Gastrocnemius medialis (tissue), 4 donors: ENCODE results near the gene YOD1. TPM values are rescaled to one million over a fixed set of nuclear protein-coding genes. Genes with fewer than 3 reads are reported as not detected.
"Not testable (repeated sequence)": the region's sequence is repeated elsewhere in the genome, so short reads cannot be mapped to it uniquely, and the experiment has no call there.

Experiments used
- ATAC-seq, 2 donors: fragments of 150-250 bp; one replicate each; pipeline ENCODE4 v1.9.1; 2016
- DNase-seq, 2 donors: peaks; one replicate each; pipeline ENCODE4 v3.0.0-alpha.2; 2019
- H3K27ac ChIP-seq, 4 donors: fragments of 200-600 bp; sonication (generic); 1 replicate in 1 of 4; 2 replicates in 3 of 4; pipeline ENCODE4 v1.5.1; 2016 to 2018; ENCODE audit warnings: mild to moderate bottlenecking in 2 of 4, moderate library complexity in 1 of 4
- H3K27me3 ChIP-seq, 3 donors: fragments of 200-600 bp; sonication (generic) in 2 of 3; 1 replicate in 1 of 3; 2 replicates in 2 of 3; pipeline versions ENCODE4 v1.5.1 to v1.6.0; 2016 to 2019; ENCODE audit warnings: mild to moderate bottlenecking in 1 of 3, moderate library complexity in 1 of 3
- H3K36me3 ChIP-seq, 2 donors: fragments of 200-600 bp; sonication (generic) in 1 of 2; one replicate each; pipeline ENCODE4 v1.5.1; 2017 to 2018
- H3K4me1 ChIP-seq, 2 donors: fragments of 200-600 bp; sonication (generic) in 1 of 2; one replicate each; pipeline ENCODE4 v1.5.1; 2016 to 2017; ENCODE audit warnings: mild to moderate bottlenecking in 2 of 2
- H3K4me3 ChIP-seq, 4 donors: fragments of 200-600 bp; sonication (generic) in 3 of 4; 1 replicate in 1 of 4; 2 replicates in 3 of 4; pipeline ENCODE4 v1.5.1; 2016 to 2019; ENCODE audit warnings: mild to moderate bottlenecking in 2 of 4
- H3K9me3 ChIP-seq, 3 donors: fragments of 200-600 bp; sonication (generic) in 2 of 3; 1 replicate in 1 of 3; 2 replicates in 2 of 3; pipeline ENCODE4 v1.5.1; 2016 to 2019
- POLR2A ChIP-seq, 2 donors: fragments of 450-650 bp; IDR thresholded peaks; one replicate each; pipeline ENCODE4 v1.6.1; 2017; ENCODE audit warnings: antibody characterized with exemption in 2 of 2, mild to moderate bottlenecking in 2 of 2, moderate library complexity in 2 of 2
- in situ Hi-C, 4 donors: fragments of 200-750 bp; cut with MboI; loops; one replicate each; pipeline versions ENCODE4 v1.15.0 to v1.8.0; 2017; ENCODE audit warnings: low sequenced_read_pairs in 4 of 4
- intact Hi-C: fragments of 100-400 bp; cut with DNase I; formaldehyde crosslinking; loops from one replicate; pipeline ENCODE4 v1.15.1; 2023; ENCODE audit warnings: low total_unique reads
- total RNA-seq, 4 donors: library from RNA; depleted of rRNA; stranded (reverse); fragments of >200 nt; gene quantifications; one replicate each; pipeline versions ENCODE4 v1.1.0 to v1.2.3, GENCODE V29; 2016
- TF ChIP-seq, protein P1 (sequence below), 5 experiments: fragments of 450-650 bp in 3 of 5; fragments of 200-600 bp in 2 of 5; sonication (generic) in 2 of 5; IDR thresholded peaks in 4 of 5; conservative IDR thresholded peaks in 1 of 5; 1 replicate in 4 of 5; 2 replicates in 1 of 5; pipeline ENCODE4 v1.5.1; 2016 to 2019; ENCODE audit warnings: antibody characterized with exemption in 5 of 5, mild to moderate bottlenecking in 3 of 5, moderate library complexity in 3 of 5

YOD1 gene
- total RNA-seq, 4 donors from 2014 or later = 3.0 to 6.7 (median 6.2) TPM

DNA sequence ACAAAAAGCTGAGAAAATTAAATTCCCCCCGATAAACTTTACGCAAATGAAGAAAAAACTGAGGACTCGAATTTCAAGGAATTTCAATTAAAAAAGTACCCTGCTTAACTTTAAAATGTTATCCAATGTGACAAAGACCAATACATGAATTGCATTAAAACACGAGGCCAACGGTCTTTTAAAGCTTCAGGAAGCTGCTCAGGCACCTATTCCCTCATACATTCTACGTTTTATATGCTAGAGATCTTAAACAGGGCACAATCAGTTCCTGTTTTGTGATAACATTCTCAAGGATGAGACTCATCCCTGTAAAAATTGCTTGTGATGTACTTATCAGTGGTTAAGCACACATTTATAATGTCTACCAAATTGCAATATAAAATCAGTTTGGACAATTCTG is 3.0 kb downstream of the YOD1 start:
- Histone ChIP-seq H3K27me3 (no peaks in the 10 kb centered on the region), H3K36me3 (peaks cover 0 to 17% of the 10 kb centered on the region in 2 donors), H3K4me3 (no peak overlapping the region), H3K9me3 (no peaks in the 10 kb centered on the region), H3K27ac (no peak overlapping the region), H3K4me1 (peaks cover 40 to 47% of the 10 kb centered on the region in 2 donors)
- in situ Hi-C loops = no loop called here
- TF ChIP-seq, protein P1, sequence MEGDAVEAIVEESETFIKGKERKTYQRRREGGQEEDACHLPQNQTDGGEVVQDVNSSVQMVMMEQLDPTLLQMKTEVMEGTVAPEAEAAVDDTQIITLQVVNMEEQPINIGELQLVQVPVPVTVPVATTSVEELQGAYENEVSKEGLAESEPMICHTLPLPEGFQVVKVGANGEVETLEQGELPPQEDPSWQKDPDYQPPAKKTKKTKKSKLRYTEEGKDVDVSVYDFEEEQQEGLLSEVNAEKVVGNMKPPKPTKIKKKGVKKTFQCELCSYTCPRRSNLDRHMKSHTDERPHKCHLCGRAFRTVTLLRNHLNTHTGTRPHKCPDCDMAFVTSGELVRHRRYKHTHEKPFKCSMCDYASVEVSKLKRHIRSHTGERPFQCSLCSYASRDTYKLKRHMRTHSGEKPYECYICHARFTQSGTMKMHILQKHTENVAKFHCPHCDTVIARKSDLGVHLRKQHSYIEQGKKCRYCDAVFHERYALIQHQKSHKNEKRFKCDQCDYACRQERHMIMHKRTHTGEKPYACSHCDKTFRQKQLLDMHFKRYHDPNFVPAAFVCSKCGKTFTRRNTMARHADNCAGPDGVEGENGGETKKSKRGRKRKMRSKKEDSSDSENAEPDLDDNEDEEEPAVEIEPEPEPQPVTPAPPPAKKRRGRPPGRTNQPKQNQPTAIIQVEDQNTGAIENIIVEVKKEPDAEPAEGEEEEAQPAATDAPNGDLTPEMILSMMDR (IDR thresholded peaks at IDR 0.05 in 4 of 5, conservative IDR thresholded peaks at IDR 0.05 in 1 of 5) = no peak
- TF ChIP-seq POLR2A (IDR thresholded peaks at IDR 0.05) = no peak
- DNase-seq (no peak), ATAC-seq (no peak)
- intact Hi-C loops = no loop called here

DNA sequence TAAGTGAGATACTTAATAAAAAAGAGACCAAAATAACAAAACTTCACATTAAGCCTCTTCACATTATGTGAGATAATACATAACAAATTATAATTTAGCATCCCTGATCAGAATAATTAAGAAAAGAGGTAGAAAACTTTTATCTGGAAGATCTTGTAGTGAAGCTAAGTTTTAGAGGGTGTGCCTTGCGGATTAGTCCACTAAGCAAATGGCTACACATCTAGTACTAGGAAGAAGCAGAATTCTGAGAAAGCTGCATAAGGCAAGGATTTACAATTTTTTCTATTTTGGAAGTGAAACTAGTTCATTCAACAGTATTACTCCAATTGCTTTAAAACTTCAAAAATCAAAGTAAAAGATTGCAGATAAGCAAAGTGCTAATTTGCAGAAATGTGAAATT is 3.5 kb downstream of the YOD1 start:
- intact Hi-C loops = no loop called here
- no peak overlapping the region for H3K27ac ChIP-seq
- no peaks in the 10 kb centered on the region for H3K27me3 ChIP-seq
- in situ Hi-C loops = no loop called here
- TF ChIP-seq, protein P1 (IDR thresholded peaks at IDR 0.05 in 4 of 5, conservative IDR thresholded peaks at IDR 0.05 in 1 of 5) = no peak
- ATAC-seq (no peak), DNase-seq (no peak)
- no peak overlapping the region for H3K4me3 ChIP-seq
- H3K36me3 ChIP-seq = peaks cover 0 to 17% of the 10 kb centered on the region in 2 donors
- peaks cover 40 to 47% of the 10 kb centered on the region in 2 donors for H3K4me1 ChIP-seq
- no peaks in the 10 kb centered on the region for H3K9me3 ChIP-seq

DNA sequence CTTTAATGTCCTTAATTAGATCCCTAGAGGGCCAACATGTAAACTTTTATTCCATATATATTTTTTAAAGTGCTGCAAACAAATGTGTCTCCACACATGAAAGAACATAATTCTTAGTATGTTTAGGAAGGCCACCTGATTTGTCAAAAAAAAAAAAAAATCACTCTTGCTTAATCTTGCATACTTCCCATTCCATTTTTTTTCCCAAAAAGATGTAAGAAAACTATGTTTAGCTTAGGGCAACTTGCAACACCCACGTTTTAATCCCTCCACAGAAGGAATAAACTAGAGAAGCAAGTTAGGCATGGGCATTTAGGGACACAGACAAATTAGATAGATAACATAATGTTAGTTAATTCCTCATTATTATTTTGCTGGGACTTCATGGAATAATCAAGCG is 5.6 kb downstream of the YOD1 start:
- no peak for ATAC-seq
- intact Hi-C loops = no loop called here
- peaks cover 0 to 17% of the 10 kb centered on the region in 2 donors for H3K36me3 ChIP-seq
- no peak for DNase-seq
- H3K27me3 ChIP-seq = no peaks in the 10 kb centered on the region
- in situ Hi-C loops = no loop called here
- no peak overlapping the region for H3K4me3 ChIP-seq
- no peak for TF ChIP-seq POLR2A (IDR thresholded peaks at IDR 0.05)
- TF ChIP-seq, protein P1 (IDR thresholded peaks at IDR 0.05 in 4 of 5, conservative IDR thresholded peaks at IDR 0.05 in 1 of 5) = no peak
- H3K9me3 ChIP-seq = no peaks in the 10 kb centered on the region
- H3K27ac ChIP-seq = no peak overlapping the region
- peaks cover 34 to 40% of the 10 kb centered on the region in 2 donors for H3K4me1 ChIP-seq

DNA sequence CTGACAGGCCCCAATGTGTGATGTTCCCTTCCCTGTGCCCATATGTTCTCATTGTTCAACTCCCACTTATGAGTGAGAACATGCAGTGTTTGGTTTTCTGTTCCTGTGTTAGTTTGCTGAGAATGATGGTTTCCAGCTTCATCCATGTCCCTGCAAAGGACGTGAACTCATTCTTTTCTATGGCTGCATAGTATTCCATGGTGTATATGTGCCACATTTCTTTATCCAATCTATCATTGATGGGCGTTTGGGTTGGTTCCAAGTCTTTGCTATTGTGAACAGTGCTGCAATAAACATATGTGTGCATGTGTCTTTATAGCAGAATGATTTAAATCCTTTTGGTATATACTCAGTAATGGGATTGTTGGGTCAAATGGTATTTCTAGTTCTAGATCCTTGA is 9.6 kb downstream of the YOD1 start:
- H3K9me3 ChIP-seq, H3K36me3 ChIP-seq, intact Hi-C loops, ATAC-seq, H3K4me3 ChIP-seq, DNase-seq, H3K27me3 ChIP-seq, H3K27ac ChIP-seq: not testable (repeated sequence)
- H3K4me1 ChIP-seq = peaks cover 14 to 18% of the 10 kb centered on the region in 2 donors
- in situ Hi-C loops = loop anchor here in 2 of 4 donors (5.0 kb wide), 1 partner anchor 36 kb away; no protein-coding TSS in a partner anchor

DNA sequence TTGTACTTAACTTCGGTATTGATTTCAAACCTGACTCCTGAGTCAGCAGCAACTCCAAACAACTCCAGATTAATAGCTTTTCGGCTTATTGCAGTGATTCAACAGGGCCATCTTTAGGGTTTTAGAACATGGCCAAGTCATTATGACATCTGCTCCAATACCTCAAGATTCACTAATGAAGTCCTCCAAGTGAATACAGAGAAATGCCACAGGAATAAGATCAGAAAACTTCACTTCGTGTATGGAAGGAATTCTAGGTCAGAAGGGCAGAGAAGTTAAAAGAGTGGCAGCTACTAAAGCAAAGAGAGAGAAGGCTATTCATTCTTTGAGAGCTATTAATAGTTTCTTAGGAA is 10.9 kb downstream of the YOD1 start:
- ATAC-seq (no peak), DNase-seq (no peak)
- Histone ChIP-seq H3K4me1 (peaks cover 2 to 9% of the 10 kb centered on the region in 2 donors), H3K9me3 (no peaks in the 10 kb centered on the region), H3K27me3 (no peaks in the 10 kb centered on the region), H3K4me3 (no peak overlapping the region), H3K27ac (no peak overlapping the region), H3K36me3 (no peaks in the 10 kb centered on the region)
- intact Hi-C loops = no loop called here
- TF ChIP-seq, protein P1 (IDR thresholded peaks at IDR 0.05 in 4 of 5, conservative IDR thresholded peaks at IDR 0.05 in 1 of 5) = no peak
- TF ChIP-seq POLR2A (IDR thresholded peaks at IDR 0.05) = no peak
- in situ Hi-C loops = loop anchor here in 2 of 4 donors (5.0 kb wide), 1 partner anchor 37 kb away; no protein-coding TSS in a partner anchor
